Stimulated activated CD8-positive, alpha-beta memory T cell treated with anti-CD3 and anti-CD28 coated beads, Interleukin-7, amount 100 ng/mL, for 48 hours (primary cell): Measurements from ENCODE around the gene AKR1D1.
"Not testable (repeated sequence)": the region's sequence is repeated elsewhere in the genome, so short reads cannot be mapped to it uniquely, and the experiment has no call there.

Source experiments
- DNase-seq, 2 donors: peaks; one replicate each; pipeline ENCODE4 v3.0.0-alpha.2; 2020; ENCODE audit warnings: low read depth in 1 of 2; ENCODE audit errors: extremely low read depth in 1 of 2

Gene AKR1D1

GRCh38 chr7:138072726-138073125, 3.5 kb upstream of the AKR1D1 start:
- DNase-seq: no peak

DNA sequence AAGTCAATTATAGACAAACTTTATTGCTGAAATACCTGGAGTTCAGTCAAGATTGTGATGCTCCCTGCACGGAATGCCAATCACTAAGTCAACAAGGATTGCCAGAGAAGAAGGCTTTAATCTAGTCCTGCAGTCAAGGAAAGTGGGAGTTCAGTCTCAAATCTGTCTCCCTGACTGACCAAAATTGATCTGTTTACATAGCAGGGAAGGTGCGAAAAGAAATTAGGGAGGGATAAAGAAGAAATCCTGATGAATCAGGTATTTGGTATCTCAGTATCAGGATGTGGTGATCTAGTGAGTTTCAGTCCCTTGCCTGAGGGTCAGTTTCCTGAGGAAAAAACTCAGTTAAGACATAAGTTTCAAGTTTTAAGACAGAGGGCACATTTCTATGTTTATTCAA, 2.1 kb upstream of the AKR1D1 start:
- DNase-seq: no peak

DNA sequence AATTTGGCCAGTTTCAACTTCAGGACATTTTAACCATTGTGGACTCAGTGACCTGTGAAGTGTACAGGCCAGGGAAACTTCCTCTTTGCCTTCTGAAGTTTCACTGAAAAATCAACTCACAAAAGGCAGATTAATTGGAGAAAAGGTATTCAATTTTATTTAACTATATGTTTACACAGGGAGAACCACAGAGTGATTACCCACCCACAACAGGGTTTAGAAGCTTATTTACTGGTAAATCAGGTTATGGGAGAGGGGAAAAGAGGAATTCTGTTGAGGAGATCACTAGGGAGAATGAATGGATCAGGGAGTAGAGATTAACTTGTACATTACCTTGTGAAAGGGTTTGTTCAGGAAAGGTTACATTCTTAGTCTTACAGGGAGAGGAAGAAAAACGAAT, 1.7 kb upstream of the AKR1D1 start:
- no peak for DNase-seq

GRCh38 chr7:138075350-138075749, 909 bp upstream of the AKR1D1 start:
- no peak for DNase-seq

DNA sequence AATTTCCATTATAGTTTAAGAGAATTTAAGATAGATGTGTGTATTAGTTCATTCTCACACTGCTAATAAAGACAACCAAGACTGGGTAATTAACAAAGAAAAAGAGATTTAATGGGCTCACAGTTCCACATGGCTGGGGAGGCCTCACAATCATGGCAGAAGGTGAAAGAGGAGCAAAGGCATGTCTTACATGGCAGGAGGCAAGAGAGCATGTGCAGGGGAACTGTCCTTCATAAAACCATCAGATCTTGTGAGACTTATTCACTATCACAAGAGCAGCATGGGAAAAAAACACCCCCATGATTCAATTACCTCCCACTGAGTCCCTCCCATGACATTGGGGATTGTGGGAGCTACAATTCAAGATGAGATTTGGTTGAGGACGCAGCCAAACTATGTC, 473 bp upstream of the AKR1D1 start:
- not testable (repeated sequence) for DNase-seq

DNA sequence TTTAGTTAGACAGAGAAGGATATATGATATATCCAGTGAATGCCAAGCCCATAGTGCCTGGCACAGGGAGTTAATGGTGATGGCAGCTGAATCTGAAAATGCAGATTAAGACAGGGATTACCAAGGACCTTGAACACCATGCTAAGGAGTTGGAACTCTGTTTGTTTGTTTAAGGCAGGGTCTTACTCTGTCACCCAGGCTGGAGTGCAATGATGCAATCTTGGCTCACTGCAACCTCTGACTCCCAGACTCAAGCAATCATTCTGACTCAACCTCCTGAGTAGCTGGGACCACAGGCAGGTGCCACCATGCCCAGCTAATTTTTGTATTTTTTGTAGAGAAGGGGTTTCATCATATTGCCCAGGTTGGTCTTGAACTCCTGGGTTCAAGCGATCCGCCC, 1.6 kb downstream of the AKR1D1 start:
- DNase-seq: no peak

DNA sequence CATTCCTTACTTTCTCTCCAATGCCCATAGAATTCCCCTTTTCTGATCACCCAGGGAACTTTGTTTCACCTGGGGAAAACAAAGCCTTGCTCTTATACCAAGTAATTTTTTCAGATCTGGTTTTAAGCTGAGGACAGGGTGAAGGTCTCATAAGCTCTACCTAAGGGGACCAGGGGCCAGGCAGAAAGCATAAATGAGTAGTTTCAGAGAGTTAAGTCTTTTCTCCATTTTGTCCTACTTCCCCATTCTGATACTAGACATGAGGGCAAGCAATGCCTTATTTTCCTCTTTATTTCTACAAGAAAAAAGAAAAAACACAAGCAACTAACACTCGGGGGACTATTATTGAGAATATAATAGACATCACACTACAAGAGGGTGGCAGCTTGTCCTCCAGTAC, 2.9 kb downstream of the AKR1D1 start:
- no peak for DNase-seq

GRCh38 chr7:138081868-138082267, 5.6 kb downstream of the AKR1D1 start:
- no peak for DNase-seq

DNA sequence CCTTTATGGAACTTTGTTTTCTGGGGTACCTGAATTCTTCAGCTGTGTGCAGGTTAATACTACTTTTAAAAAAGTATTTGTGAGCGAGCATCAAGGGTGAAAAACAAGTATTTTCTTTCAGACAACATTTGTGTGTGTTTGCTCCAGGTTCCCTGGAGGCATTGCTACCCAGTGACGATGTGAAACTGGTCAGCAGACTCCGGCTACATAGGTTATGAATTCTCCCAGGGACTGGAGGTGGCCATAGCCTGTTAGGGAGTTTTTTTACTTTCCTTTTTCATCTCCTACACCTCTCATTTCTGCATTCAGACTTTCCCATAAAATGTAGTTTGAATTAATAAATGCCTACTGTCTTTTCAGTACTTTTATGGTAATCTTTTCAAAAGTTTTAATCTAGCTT, 7.6 kb downstream of the AKR1D1 start:
- no peak for DNase-seq

GRCh38 chr7:138086563-138087270, 10.5 kb downstream of the AKR1D1 start:
- DNase-seq: no peak

DNA sequence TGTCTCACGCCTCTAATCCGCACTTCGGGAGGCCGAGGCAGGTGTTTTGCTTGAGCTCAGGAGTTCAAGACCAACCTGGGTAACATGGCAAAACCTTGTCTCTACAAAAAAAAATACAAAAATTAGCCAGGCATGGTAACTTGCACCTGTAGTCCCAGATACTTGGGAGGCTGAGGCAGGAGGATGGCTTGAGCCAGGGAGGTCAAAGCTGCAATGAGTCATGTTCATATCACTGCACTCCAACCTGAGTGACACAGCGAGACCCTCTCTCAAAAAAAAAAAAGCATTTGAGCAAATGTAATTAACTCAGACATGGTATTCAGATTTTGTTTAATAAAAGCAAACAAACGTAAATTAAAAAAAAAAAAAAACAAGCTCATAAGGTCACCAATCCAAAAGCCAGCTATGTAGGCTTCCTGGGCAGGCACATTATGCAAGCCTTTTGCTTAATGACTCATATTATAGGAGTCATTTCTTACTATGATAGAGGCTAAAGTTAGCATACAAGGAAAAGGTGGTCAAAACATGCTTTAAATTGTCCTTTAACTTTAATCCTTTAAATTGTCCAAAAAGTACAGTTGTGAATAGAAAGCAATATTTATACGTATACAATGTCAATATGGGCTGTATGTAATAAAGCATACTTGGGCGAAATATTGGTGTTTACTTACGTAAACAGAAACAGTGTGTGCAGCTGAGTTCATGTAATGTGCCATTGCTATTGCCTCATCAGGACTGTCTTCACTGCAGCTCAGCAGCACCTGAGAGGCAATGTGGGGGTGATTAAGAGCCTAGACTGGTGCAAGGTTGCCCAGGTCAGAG, 13.0 kb downstream of the AKR1D1 start:
- no peak for DNase-seq

DNA sequence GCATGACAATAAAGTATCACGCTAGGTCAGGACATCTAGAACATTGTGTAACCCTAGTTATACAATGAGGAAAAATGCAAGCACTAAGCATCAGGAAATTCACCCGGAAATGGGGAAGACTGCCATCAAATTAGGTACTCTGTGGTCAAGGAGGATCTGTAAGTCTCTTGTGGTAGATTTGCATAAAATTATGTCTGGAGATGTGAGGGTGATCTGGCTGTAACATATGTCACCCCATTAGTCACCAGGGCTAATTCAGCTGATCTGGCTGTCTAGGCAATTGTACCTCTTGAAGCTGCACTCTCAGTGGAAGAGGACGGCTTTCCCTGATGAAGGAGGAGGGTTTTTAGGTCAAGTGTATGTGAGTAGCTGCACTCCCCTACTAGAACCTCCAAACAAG, 14.8 kb downstream of the AKR1D1 start:
- DNase-seq: no peak

GRCh38 chr7:138091840-138092239, 15.6 kb downstream of the AKR1D1 start:
- not testable (repeated sequence) for DNase-seq

DNA sequence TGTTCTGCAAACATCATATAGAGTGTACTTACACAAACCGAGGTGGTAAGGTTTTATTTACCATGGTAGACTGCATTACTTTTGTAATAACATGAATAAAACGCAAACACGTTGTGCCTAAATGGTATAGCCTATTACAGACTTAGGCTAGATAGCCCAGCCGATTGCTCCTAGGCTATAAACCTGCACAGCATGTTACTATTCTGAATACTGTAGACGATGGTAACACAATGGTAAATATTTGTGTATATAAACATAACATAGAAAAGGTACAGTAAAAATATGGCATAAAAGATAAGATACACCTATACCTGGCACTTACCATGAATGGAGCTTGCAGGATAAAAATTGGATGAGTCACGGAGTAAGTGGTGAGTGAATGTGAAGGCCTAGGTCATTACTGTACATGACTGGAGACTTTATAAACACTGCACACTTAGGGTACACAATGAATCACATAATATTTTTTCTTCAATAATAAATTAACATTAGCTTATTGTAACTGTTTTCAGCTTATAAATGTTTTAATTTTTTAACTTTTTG, 16.3 kb downstream of the AKR1D1 start:
- no peak for DNase-seq

DNA sequence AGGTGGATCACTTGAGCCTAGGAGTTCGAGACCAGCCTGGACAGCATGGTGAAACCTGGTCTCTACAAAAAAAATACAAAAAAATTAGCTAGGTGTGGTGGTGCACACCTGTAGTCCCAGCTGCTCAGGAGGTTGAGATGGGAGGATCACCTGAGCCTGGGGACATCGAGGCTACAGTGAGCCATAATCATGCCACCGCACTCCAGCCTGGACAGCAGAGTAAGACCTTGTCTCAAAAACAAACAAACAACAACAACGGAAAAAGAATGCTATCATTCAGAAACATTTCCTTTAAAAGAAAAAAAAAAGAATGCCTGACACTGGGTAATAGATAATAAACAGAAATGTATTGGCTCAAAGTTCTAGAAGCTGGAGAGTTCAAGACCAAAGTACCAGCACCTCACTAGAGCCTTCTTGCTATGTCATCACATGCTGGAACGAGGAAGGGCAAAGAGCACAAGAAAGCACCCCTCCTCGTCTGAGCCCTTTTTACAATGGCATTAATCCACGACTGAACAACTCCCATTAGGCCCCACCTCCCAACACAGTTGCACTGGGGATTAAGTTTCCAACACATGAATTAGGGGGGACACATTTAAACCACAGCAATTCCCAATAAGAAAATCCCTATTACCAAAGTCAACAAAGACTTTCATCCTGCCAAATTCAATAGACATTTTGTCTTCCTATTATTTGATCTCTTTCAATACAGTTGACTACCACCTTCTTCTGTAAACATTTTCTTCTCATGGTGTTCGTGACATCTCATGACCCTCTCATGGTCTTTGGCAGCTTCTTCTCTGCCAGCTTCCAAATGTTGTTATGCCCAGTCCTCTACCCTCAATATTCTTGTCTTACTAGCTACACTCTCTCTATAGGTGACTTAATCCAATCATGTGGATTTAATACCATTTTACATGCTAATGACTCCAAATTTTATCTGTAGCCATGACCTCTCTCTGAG, 20.0 kb downstream of the AKR1D1 start:
- DNase-seq: no peak

DNA sequence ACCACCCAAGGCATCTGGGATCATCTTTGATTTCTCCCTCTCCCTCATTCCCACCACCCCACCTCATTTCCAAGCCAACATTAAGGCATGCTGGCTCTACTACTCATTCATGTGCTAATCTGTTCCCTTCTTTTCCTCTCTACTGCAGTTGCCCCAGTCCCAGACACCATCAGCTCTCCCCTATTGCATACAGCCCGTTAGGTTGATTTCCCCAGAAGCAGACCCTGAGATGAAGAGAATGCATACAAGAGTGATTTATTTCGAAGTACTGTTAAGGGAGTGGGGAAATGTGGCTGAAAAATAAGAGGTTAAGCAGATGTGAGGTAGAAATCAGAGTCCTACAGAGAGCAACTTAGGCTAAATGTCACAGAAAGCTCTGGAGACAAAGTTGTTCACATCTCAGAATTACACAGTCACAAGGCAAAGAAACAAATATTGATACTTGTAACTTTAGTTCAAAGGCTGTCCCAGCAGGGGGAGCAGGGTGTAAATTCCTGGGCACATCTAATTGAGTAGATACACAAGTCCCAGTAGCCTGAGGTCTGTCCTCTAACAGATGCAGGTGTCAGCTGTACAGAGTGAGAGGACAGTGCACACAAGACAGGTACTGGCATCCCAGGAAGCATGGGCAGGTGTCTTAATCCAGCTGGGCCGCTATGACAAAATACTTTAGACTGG, 20.9 kb downstream of the AKR1D1 start:
- no peak for DNase-seq

DNA sequence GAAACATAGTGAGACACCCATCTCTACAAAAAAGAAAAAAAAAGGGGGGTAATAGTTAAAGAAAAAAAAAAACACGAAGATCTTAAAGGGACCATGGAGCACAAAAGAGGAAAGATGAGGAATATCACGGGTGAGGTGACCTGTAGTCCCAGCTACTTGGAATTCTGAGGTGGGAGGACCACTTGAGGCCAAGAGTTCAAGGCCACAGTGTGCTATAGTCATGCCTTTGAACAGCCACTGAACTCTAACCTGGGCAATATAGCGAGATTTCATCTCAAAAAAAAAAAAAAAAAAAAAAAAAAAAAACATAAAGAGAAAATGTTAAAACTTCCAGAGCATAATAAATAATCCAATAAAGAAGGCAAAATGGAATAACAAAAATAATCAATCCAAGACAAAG, 23.6 kb downstream of the AKR1D1 start:
- no peak for DNase-seq

DNA sequence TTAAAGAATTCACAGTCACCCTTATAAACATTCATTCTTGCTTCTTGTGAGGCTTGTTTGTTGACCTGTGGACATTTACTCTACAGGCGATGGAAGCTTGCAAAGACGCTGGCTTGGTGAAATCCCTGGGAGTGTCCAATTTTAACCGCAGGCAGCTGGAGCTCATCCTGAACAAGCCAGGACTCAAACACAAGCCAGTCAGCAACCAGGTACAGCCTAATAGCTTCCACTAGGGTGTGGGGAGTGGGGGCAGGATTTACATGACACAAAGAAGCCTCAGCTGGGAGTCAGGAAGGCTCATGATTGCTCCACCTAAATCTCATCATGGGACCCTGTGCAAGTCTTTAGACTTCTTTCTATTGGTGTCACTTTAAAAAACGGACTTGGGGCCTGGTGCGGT, 29.0 kb downstream of the AKR1D1 start:
- no peak for DNase-seq

DNA sequence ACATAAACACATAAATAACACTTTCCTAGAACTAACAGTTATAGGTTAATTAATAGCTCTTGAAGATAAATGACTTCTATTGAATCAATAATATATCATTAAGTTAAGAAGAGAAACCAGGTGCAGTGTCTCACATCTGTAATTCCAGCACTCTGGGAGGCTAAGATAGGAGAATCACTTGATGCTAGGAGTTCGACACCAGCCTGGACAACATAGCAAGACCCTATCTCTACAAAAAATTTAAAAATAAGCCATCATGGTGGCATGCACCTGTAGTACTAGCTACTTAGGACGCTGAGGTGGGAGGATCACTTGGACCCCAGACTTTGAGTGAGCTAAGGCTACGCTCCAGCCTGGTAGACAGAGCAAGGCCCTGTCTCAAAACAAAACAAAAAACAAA, 38.8 kb downstream of the AKR1D1 start:
- DNase-seq: no peak

DNA sequence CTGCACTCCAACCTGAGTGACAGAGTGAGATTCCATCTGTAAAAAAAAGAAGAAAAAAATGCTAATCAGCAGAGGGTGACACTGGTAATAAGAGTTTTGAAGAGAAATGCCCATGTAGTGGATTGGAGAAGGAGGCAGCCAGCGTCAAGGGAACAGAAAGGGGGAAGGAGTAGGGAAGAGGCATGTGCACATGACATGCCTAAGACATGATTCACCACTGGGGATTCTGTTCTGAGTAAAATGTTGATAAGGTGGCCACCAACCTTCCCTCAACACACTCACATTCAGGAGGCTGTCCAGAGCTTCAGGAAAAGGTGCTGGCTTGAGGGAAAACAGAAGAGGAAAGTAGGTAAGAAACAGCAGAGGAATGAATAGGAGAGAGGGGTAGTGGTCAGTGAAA, 39.9 kb downstream of the AKR1D1 start:
- no peak for DNase-seq
